ENCODE data around the gene COX4I2.
A peak's percentile ranks its signal among the peaks of the same experiment; 100 is the strongest.
"Not testable (repeated sequence)": the region's sequence is repeated elsewhere in the genome, so short reads cannot be mapped to it uniquely, and the experiment has no call there.

Gene COX4I2

DNA sequence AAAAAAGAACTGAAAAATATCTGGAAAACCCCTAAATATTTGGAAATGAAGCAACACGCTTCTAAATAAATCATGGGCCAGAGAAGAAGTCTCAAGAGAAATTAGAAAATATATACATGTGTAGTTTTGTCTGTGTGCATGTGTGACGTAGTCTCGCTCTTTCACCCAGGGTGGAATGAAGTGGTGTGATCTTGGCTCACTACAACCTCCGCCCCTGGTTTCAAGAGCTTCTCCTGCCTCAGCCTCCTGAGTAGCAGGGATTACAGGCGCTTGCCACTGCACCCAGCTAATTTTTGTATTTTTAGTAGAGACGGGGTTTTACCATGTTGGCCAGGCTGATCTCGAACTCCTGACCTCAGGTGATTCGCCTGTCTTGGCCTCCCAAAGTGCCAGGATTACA is 11.2 kb upstream of the COX4I2 start:
- not testable (repeated sequence) for H3K9me3 ChIP-seq (ENCODE audit: control insufficient read depth, insufficient read depth, low read depth, low read length); H3K36me3 ChIP-seq (ENCODE audit: control insufficient read depth in 2 of 2, insufficient read depth in 1 of 2, low read length in 2 of 2); H3K4me1 ChIP-seq (ENCODE audit: control insufficient read depth, insufficient read depth, low read length); H3K27ac ChIP-seq (ENCODE audit: extremely low read depth, low read depth, low read length); H3K4me3 ChIP-seq (ENCODE audit: low read depth, low read length)
- TF ChIP-seq, protein P1, sequence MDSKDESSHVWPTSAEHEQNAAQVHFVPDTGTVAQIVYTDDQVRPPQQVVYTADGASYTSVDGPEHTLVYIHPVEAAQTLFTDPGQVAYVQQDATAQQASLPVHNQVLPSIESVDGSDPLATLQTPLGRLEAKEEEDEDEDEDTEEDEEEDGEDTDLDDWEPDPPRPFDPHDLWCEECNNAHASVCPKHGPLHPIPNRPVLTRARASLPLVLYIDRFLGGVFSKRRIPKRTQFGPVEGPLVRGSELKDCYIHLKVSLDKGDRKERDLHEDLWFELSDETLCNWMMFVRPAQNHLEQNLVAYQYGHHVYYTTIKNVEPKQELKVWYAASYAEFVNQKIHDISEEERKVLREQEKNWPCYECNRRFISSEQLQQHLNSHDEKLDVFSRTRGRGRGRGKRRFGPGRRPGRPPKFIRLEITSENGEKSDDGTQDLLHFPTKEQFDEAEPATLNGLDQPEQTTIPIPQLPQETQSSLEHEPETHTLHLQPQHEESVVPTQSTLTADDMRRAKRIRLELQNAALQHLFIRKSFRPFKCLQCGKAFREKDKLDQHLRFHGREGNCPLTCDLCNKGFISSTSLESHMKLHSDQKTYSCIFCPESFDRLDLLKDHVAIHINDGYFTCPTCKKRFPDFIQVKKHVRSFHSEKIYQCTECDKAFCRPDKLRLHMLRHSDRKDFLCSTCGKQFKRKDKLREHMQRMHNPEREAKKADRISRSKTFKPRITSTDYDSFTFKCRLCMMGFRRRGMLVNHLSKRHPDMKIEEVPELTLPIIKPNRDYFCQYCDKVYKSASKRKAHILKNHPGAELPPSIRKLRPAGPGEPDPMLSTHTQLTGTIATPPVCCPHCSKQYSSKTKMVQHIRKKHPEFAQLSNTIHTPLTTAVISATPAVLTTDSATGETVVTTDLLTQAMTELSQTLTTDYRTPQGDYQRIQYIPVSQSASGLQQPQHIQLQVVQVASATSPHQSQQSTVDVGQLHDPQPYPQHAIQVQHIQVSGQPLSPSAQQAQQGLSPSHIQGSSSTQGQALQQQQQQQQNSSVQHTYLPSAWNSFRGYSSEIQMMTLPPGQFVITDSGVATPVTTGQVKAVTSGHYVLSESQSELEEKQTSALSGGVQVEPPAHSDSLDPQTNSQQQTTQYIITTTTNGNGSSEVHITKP (tag by site-specific recombination; IDR thresholded peaks at IDR 0.05): peak; percentile 63
- ChIA-PET CTCF (interaction anchor here (0.6 to 2.1 kb wide), 3 partner anchors 8 to 69 kb away, joined by 3 to 8 read pairs (median 3); no protein-coding TSS in a partner anchor), POLR2A (interaction anchor here (0.6 kb wide), 1 partner anchor 18 kb away, joined by 3 read pairs; no protein-coding TSS in a partner anchor)

DNA sequence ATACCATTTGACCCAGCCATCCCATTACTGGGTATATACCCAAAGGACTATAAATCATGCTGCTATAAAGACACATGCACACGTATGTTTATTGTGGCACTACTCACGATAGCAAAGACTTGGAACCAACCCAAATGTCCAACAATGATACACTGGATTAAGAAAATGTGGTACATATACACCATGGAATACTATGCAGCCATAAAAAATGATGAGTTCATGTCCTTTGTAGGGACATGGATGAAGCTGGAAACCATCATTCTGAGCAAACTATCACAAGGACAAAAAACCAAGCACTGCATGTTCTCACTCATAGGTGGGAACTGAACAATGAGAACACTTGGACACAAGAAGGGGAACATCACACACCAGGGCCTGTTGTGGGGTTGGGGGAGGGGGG is 9.7 kb upstream of the COX4I2 start:
- H3K4me1 ChIP-seq (ENCODE audit: control insufficient read depth, insufficient read depth, low read length); H3K9me3 ChIP-seq (ENCODE audit: control insufficient read depth, insufficient read depth, low read depth, low read length); H3K4me3 ChIP-seq (ENCODE audit: low read depth, low read length); H3K36me3 ChIP-seq (ENCODE audit: control insufficient read depth in 2 of 2, insufficient read depth in 1 of 2, low read length in 2 of 2); H3K27ac ChIP-seq (ENCODE audit: extremely low read depth, low read depth, low read length); POLR2A ChIA-PET: not testable (repeated sequence)
- CTCF ChIA-PET: interaction anchor here (0.7 to 2.1 kb wide), 2 partner anchors 16 to 345 kb away, joined by 6 to 8 read pairs; no protein-coding TSS in a partner anchor
- peak; percentile 98 for TF ChIP-seq ZNF146 (tag by site-specific recombination; IDR thresholded peaks at IDR 0.05)
- TF ChIP-seq, protein P2, sequence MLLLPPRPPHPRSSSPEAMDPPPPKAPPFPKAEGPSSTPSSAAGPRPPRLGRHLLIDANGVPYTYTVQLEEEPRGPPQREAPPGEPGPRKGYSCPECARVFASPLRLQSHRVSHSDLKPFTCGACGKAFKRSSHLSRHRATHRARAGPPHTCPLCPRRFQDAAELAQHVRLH (tag by site-specific recombination; IDR thresholded peaks at IDR 0.05): peak; percentile 39; the same call in 1 of the 2 replicates
- TF ChIP-seq, protein P3, sequence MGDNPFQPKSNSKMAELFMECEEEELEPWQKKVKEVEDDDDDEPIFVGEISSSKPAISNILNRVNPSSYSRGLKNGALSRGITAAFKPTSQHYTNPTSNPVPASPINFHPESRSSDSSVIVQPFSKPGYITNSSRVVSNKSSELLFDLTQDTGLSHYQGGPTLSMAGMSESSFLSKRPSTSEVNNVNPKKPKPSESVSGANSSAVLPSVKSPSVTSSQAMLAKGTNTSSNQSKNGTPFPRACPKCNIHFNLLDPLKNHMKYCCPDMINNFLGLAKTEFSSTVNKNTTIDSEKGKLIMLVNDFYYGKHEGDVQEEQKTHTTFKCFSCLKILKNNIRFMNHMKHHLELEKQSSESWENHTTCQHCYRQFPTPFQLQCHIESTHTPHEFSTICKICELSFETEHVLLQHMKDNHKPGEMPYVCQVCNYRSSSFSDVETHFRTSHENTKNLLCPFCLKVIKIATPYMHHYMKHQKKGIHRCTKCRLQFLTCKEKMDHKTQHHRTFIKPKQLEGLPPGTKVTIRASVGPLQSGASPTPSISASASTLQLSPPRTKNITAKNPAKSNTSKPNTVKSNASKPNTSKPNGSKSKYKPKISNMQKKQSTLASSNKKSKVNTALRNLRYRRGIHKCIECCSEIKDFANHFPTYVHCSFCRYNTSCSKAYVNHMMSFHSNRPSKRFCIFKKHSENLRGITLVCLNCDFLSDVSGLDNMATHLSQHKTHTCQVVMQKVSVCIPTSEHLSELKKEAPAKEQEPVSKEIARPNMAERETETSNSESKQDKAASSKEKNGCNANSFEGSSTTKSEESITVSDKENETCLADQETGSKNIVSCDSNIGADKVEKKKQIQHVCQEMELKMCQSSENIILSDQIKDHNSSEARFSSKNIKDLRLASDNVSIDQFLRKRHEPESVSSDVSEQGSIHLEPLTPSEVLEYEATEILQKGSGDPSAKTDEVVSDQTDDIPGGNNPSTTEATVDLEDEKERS (tag by site-specific recombination; IDR thresholded peaks at IDR 0.05): 0 out of 2 replicates have a peak, but pooled peaks have one; percentile 28

DNA sequence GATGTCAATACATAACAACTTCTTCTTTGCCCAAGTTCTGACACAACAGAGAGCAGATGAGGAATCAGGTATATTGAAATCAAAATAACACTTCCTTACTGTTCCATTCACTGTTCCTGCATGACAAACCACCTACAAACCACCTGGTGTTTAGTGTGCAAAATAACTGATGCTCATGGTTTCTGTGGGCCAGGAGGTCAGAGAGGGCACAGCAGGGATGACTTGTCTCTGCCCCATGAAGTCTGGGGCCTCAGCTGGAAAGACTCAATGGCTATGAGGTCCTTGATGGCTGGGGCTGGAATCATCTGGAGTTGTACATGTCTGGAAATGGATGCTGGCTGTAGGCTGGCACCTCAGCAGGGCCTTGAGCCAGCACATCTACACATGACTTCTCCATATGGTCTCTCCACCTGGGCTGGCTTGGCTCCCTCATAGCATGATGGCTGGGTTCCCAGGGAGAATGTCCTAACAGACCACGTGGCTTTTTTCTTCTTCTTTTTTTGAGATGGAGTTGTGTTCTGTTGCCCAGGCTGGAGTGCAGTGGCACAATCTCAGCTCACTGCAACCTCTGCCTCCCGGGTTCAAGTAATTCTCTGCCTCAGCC is 7.4 kb upstream of the COX4I2 start:
- Histone ChIP-seq H3K4me3 (ENCODE audit: low read depth, low read length) (no peak overlapping the region), H3K9me3 (ENCODE audit: control insufficient read depth, insufficient read depth, low read depth, low read length) (no peaks in the 10 kb centered on the region), H3K4me1 (ENCODE audit: control insufficient read depth, insufficient read depth, low read length) (no peaks in the 10 kb centered on the region), H3K36me3 (ENCODE audit: control insufficient read depth in 2 of 2, insufficient read depth in 1 of 2, low read length in 2 of 2) (no peaks in the 10 kb centered on the region), H3K27ac (ENCODE audit: extremely low read depth, low read depth, low read length) (no peak overlapping the region)
- ChIA-PET CTCF (interaction anchor here (7.2 kb wide), 1 partner anchor 93 kb away, joined by 66 read pairs; the partner anchor contains the start of gene BCL2L1), POLR2A (interaction anchor here (0.6 kb wide), 1 partner anchor 175 kb away, joined by 3 read pairs; no protein-coding TSS in a partner anchor)
- no peak for TF ChIP-seq BCL11A (tag by site-specific recombination; IDR thresholded peaks at IDR 0.05; ENCODE audit: low read depth)
- TF ChIP-seq ZIC2 (tag by site-specific recombination; IDR thresholded peaks at IDR 0.05): peak; percentile 70
- no peak for TF ChIP-seq ZNF121 (tag by site-specific recombination; IDR thresholded peaks at IDR 0.05)
- TF ChIP-seq, protein P4, sequence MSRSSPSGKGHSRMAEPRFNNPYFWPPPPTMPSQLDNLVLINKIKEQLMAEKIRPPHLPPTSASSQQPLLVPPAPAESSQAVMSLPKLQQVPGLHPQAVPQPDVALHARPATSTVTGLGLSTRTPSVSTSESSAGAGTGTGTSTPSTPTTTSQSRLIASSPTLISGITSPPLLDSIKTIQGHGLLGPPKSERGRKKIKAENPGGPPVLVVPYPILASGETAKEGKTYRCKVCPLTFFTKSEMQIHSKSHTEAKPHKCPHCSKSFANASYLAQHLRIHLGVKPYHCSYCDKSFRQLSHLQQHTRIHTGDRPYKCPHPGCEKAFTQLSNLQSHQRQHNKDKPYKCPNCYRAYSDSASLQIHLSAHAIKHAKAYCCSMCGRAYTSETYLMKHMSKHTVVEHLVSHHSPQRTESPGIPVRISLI (tag by site-specific recombination; IDR thresholded peaks at IDR 0.05): peak; percentile 74; the same call in 1 of the 2 replicates
- TF ChIP-seq ZNF24 (tag by site-specific recombination; IDR thresholded peaks at IDR 0.05): no peak
